NCI-H1417 (cell line): ENCODE data around the gene SELENOT.
A peak's percentile ranks its signal among the peaks of the same experiment; 100 is the strongest.
"Not testable (repeated sequence)": the region's sequence is repeated elsewhere in the genome, so short reads cannot be mapped to it uniquely, and the experiment has no call there.

Source experiments
- DNase-seq, 3 experiments: peaks; one replicate each; lab custom pipeline; 2025; lab: John Stamatoyannopoulos, UW

SELENOT gene

GRCh38 chr3:150607267-150608065 lies 4.3 kb downstream of the SELENOT start:
- DNase-seq: no peak

- DNase-seq: no peak
These were observed 6.9 kb downstream of the SELENOT start for GRCh38 chr3:150609988-150610387.

- peak in 1 of 3 experiments; percentile 32 for DNase-seq
These were observed 7.7 kb downstream of the SELENOT start for GRCh38 chr3:150610785-150611184.

GRCh38 chr3:150611666-150612065 lies 8.5 kb downstream of the SELENOT start:
- no peak for DNase-seq

- DNase-seq: no peak
These were observed 9.4 kb downstream of the SELENOT start for GRCh38 chr3:150612494-150612893.

- no peak for DNase-seq
These were observed 9.9 kb downstream of the SELENOT start for GRCh38 chr3:150613034-150613433.

GRCh38 chr3:150613709-150614480 lies 10.8 kb downstream of the SELENOT start:
- no peak for DNase-seq

- no peak for DNase-seq
These were observed 17.0 kb downstream of the SELENOT start for GRCh38 chr3:150620002-150620689.

- DNase-seq: not testable (repeated sequence)
These were observed 19.8 kb downstream of the SELENOT start for GRCh38 chr3:150622955-150623354.

GRCh38 chr3:150623945-150624344 lies 20.8 kb downstream of the SELENOT start:
- no peak for DNase-seq

- no peak for DNase-seq
These were observed 23.2 kb downstream of the SELENOT start for GRCh38 chr3:150626148-150626930.

GRCh38 chr3:150627557-150627956 lies 24.4 kb downstream of the SELENOT start:
- DNase-seq: no peak

- DNase-seq: no peak
These were observed 28.5 kb downstream of the SELENOT start for GRCh38 chr3:150631515-150632221.

- DNase-seq: no peak
These were observed 32.0 kb downstream of the SELENOT start for GRCh38 chr3:150635076-150635475.

GRCh38 chr3:150635526-150635925 lies 32.4 kb downstream of the SELENOT start:
- no peak for DNase-seq

- DNase-seq: no peak
These were observed 33.1 kb downstream of the SELENOT start for GRCh38 chr3:150636258-150636657.

- no peak for DNase-seq
These were observed 36.1 kb downstream of the SELENOT start for GRCh38 chr3:150639262-150639661.

GRCh38 chr3:150640256-150640655 lies 37.1 kb downstream of the SELENOT start:
- no peak for DNase-seq

GRCh38 chr3:150653110-150653561 lies 50.0 kb downstream of the SELENOT start:
- DNase-seq: no peak

- no peak for DNase-seq
These were observed 53.2 kb downstream of the SELENOT start for GRCh38 chr3:150656316-150656715.
